GM21723 (cell line): ENCODE results near the gene SLC38A1.
"Not testable (repeated sequence)": the region's sequence is repeated elsewhere in the genome, so short reads cannot be mapped to it uniquely, and the experiment has no call there.

Source experiments
- ATAC-seq: cut with Tn5 transposase; IDR thresholded peaks from one replicate; pipeline ENCODE4 v1.9.1; 2021; ENCODE audit warnings: mild to moderate bottlenecking, moderate library complexity; ENCODE audit not compliant: unreplicated experiment

SLC38A1 gene

DNA sequence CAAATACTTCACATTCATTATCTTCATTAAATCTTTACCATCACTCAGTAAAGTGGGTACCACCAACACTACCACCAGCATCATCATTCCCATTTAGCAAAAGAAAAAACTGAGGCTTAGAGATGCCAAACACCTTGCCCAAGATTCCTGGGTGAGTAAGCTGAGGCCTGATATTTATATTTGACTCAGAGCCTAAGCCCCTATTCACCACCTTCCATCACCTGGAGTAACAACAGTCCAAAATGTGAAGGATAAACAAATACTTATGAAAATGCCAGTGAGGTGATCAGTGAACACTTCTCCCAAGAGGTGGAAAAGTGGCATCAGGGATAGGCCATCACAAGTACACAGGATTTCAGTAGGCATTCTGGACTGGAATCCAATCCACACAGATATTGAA is 3.7 kb downstream of the SLC38A1 start:
- ATAC-seq: no peak

DNA sequence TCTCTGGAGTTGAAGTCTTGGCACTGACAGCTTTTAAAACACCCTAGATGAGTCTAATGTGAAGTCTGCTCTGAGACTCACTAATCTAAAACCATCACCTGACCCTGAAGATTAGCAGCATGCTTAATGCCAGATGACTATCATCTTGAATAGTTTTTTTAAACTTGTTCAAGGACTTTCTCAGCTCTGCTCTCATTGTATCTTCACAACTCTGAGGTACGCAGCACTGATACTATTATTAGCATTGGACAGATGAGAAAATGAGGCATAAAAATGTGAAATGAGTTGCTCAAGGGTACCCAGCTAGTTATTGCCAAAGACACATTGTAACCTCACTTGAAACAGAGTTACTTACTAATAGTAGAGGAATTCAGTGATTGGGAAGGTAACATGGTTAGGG is 4.8 kb downstream of the SLC38A1 start:
- no peak for ATAC-seq

DNA sequence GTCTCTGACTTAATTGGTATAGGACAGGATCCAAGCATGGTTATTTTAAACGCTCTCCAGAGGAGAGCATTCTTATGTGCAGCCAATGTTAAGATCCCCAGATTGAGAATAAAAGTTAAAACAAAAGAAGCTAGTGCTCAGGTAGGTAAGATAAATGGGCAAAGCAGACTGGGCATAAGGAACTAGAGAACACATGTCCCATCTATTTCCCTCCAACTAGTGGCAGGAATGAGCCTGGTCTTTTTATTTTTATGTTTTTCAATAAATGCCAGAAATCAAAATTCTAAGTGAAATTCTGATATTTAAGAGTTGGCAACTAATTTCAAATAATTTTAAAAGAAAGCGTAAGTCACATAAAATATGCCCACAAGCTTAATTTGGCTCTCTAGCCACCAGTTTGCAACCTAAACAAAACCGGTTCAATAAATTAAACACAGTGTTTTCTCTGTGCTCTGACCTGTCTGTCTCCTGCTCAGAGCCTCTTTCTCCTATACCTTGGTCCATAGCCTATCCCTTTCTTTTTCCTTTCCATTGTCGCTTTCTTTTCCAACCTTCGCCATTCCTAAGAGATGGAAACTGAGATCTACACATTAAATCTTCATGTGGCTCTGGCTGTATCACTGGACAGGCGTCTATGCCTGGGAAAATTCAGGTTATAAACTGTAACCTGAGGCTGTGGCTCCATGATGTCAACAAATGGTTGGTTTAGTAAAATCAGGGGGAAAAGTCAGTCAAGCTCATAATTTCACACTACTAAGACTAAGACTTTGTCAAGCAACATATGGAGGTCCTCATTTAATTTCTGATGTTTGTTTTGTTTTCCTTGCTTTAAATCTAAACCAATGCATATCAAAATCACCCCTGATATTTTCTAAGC is 5.5 kb downstream of the SLC38A1 start:
- ATAC-seq: no peak

DNA sequence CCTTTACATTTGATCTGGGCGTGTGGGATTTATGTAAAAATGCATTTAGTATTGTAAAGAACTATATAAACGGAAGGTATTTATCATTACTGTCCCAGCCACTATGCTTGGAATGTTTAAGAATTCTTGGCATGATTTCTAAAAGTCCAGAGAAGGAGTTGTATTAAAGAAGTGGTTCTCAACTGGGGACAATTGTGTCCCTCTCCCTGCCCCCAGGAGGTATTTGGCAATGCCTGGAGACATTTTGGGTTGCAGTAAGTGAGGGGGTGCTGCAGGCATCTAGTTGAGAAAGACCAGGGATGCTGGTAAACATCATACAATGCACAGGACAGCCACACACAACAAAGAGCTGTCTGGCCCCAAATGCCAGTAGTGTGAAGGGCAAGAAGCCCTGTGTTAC is 7.2 kb downstream of the SLC38A1 start:
- no peak for ATAC-seq

DNA sequence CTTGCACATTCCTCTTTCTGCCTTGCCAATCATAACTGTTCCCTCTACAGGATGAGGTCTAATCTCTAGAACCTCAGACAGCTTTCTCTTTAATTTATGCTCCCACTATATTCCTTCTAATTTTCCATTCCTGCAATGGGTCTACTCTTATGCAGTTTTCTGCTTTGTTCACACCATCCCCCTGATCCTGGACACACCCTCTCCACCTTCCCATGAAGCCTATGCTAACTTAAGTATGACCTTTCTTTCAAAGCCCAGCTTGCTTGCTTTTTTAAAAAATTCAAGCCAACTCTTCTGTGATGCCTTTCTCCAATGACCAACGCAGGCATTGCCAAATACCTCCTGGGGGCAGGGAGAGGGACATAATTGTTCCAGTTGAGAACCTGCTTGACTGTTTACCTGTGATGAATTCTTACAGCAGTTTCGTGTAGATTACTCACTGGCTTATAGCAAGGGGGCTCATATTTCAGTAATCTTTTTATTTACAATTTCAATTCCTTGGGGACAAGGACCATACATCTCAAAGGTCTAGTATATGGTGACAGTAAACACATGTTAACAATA is 7.8 kb downstream of the SLC38A1 start:
- ATAC-seq: no peak

DNA sequence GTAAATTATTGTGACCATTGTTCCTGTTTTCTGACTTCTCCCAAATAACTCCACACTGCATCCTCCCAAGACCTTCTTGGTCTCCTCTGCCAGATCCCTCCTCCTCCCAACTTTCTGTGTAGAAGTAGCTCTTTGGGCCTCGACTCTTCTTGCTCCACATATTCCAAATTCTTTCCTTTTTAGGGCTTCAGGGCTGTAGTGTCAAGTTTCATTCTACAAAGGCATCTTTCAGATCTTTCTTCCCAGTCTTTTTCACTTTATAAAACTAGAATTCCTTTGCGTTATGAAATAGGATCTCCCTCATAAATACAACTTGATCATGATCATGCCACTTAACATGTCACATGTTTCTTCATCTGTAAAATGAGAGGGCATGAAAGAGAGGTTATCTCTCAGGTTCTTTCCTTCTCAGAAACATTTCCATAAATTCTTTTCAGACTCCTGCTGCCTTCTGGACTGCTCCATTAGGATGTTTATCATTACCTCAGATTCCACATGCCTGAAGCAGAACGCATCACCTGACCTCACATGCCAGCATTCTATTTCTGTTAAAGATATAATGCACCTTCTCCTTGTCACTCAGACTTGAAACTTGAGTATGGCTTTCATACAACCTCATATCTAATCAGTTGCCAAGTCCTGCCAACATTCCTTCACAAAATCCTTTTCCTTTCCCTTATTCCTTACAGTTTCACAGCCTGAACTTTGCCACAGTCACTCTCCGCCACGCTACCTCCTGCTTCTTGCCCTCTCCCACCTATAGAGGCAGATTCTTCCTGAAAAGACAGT is 8.5 kb downstream of the SLC38A1 start:
- ATAC-seq: no peak

DNA sequence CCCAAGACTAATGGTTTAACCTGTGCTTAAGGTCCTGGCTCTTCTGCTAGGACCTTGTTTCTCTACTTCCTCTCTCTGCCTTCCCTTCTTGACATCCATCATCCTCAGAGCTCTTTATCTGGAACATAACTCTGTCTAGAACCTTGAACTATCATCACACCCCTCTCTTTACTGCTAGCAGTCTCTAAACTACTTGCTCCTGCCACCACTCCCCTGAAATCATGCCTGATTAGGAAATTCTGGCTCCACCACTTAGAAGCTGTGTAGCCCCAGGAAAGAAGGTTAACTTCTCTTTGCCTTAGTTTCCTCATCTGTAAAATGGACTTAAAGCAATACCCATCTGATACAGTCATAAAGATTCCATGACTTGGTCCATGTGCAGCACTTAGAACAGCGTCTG is 9.1 kb downstream of the SLC38A1 start:
- no peak for ATAC-seq

DNA sequence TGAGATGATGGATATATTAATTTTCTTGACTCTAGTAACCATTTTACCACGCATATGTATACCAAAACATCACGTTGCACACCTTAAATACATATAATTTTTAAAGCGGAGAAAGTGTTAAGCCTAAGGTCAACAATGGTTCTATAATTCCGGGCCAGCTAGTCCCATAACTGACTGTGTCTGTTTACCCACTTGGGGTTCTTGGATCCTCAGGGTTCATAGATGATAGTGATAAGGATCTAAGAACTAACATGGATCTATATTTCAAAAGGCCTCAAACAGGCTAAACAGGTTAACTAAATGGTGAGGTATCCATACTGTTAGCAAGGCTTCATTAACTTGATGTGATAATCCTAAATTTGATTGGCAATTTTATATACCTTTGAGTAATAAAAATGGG is 9.8 kb downstream of the SLC38A1 start:
- no peak for ATAC-seq

DNA sequence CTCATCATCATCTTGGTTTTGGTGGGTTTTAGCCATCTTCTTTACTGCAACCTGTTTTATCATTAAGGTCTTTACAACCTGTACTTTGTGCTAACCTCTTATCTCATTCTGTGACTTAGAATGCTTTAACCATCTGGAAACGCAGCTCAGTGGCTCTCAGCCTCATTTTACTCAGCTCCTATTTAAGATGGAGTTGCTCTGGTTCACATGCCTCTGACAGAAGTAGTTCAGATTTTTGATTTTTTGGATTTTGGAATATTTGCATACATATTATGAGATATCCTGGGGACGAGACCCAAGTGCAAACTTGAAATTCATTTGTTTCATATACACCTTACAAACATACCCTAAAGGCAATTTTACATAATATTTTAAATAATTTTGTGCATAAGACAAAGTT is 10.7 kb downstream of the SLC38A1 start:
- ATAC-seq: no peak

DNA sequence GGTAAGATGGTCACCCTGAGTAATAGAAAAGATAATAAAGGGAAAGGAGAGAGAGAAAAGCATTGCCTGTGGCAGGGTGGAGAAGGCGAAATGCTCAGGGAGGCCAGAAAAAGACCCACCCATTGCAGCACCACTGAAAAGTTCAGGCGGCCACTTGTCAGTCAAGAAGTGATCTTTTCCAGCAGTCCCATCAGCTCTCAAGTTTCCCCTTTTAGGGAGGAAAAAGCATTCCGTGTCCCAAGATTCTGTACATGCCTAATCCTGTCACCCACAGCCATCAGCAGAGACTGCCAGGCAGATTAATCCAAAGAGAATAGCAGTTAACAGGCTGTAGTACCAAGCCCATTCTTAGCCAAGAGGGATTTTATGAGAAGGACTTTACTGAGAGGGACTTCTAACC is 11.9 kb downstream of the SLC38A1 start:
- no peak for ATAC-seq

DNA sequence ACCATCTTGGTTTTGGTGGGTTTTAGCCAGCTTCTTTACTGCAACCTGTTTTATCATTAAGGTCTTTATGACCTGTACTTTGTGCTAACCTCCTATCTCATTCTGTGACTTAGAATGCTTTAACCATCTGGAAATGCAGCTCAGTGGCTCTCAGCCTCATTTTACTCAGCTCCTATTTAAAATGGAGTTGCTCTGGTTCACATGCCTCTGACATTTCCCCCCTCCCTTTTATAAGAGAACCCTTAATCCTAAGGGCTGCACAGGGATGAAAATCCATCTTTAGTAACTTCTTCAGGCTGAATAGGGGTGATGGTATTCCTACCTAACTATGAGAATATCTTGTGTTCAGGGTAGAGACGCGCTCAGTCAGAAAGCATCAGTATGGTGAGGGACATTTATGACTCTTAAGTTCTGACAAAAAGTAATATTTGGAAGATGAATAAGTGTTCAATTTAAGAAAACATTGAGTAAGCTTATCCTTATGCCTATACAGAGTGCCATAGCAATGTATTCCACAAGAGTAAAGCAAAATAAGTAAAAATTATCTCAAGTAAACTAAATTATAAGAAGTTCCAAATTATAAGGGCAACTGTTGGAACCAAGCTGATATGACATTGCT is 15.2 kb downstream of the SLC38A1 start:
- ATAC-seq: no peak

DNA sequence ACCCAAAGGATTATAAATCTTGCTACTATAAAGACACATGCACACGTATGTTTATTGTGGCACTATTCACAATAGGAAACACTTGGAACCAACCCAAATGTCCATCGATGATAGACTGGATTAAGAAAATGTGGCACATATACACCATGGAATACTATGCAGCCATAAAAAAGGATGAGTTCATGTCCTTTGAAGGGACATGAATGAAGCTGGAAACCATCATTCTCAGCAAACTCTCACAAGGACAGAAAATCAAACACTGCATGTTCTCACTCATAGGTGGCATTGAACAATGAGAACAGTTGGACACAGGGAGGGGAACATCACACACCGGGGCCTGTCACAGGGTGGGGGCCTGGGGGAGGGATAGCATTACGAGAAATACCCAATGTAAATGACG is 16.8 kb downstream of the SLC38A1 start:
- not testable (repeated sequence) for ATAC-seq

DNA sequence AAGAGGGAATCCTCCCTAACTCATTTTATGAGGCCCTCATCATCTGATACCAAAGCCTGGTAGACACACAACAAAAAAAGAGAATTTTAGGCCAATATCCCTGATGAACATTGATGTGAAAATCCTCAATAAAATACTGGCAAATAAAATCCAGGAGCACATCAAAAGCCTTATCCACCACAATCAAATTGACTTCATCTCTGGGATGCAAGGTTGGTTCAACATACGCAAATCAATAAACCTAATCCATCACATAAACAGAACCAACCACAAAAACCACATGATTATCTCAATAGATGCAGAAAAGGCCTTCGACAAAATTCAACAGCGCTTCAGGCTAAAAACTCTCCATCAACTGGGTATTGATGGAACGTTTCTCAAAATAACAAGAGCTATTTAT is 18.9 kb downstream of the SLC38A1 start:
- not testable (repeated sequence) for ATAC-seq

DNA sequence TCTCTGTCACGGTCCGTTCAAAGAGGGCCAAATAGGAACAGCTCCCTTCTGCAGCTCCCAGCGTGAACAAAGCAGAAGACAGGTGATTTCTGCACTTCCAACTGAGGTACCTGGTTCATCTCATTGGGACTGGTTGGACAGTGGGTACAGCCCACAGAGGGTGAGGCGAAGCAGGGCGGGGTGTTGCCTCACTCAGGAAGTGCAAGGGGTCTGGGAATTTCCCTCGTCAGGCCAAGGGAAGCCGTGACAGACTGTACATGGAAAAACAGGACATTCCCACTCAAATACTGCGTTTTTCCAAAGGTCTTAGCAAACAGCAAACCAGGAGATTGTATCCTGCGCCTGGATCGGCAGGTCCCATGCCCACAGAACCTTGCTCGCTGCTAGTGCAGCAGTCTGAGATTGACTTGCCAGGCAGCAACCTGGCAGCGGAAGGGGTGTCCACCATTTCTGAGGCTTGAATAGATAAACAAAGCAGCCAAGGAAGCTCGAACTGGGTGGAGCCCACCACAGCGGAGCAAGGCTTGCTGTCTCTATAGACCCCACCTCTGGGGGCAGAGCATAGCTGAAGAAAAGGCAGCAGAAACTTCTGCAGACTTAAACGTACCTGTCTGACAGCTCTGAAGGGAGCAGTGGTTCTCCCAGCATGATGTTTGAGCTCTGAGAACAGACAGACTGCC is 22.7 kb downstream of the SLC38A1 start:
- no peak for ATAC-seq

DNA sequence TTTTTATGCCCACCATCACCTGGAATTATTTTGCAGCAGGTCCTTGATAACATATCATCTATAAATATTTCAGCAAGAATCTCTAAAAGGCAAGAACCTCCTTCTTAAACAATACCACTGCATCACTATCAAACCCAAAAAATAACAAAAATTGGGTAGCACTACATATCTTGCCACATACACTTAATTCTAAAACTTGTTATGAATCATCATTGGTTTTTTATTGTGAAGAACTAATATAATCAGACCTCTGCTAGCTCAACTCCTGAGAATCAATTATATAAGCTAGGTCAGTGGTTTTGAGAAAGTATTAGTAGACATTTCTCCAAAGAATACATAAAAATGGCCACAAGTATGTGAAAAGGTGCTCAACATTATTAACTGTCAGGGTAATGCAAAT is 23.8 kb downstream of the SLC38A1 start:
- no peak for ATAC-seq

DNA sequence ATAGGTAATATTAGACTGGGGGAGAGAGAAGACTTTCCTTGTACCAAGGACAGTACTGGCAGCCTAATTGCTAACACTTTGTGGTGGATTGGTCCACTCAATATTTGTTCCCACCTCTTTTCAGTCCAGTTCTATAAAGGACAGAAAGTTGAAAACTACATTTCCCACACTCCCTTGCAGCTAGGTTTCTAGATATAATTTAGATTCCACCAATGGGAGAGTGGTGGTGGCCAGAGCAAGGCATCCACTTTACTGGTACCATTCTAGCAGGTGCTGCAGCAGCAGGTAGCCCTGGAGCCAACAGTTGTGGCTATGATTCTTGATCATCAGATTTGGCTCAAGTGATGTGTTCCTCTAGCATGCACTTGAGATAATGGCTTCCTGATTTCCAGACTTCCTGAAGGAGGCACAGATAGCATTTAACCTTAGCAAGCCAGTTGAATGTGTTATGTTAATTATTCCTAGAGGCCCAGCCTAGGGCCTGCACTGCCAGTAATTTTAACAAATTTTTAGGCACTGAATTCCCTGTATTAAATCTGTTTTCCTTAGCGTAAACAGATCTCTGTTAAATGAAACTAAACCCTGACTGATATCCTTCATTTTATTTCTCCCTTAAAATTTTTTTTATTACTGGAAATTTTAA is 24.4 kb downstream of the SLC38A1 start:
- ATAC-seq: no peak

DNA sequence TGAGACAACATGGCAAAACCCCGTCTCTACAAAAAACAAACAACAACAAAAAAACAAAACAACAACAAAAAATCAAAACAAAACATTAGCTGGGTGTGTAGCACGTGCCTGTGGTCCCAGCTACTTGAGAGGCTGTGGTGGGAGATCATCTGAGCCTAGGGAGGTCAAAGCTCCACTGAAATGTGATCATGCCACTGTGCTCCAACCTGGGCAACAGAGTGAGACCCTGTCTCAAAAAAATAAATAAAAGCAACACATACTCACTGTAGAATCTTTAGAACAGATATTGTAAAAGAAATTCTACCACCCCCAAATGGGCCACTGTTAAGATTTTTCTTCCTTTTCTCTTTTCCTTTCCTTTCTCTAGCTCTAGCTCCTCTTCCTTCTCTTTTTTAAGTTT is 26.3 kb downstream of the SLC38A1 start:
- ATAC-seq: no peak

DNA sequence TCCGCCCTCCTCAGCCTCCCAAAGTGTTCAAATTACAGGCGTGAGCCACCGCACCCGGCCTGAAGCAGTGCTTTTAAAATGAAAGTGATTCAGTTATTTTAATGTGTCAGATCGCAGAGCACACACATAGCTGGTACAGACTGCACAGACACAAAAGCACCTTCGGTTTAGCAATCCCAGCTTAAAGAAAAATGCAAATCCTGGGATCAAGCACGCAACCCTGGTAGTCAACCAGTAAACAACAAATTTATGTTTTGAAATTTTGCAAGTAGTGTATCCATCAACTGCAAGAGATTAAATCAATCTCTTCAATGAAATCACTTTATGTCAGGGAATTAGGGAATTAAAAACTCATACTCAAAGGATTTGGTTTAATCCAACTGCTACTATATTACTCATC is 28.4 kb downstream of the SLC38A1 start:
- no peak for ATAC-seq

DNA sequence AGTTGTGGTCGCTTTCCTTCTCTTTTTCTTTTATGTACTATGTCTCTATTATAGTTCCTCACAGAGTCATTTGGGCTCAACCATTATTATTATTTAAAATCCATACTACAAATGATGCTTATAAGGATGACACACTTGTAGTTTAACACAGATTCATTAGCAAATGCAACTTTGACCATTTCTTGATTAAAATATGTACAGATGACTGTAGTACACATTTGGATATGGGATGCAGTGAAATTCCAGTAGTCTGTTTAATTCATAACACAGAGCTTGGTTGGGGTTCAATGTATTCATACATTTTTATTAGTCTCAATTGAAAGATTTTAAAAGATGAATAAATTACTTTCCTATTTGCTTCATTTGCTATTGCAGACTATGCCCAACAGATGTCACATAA is 30.0 kb downstream of the SLC38A1 start:
- ATAC-seq: no peak

DNA sequence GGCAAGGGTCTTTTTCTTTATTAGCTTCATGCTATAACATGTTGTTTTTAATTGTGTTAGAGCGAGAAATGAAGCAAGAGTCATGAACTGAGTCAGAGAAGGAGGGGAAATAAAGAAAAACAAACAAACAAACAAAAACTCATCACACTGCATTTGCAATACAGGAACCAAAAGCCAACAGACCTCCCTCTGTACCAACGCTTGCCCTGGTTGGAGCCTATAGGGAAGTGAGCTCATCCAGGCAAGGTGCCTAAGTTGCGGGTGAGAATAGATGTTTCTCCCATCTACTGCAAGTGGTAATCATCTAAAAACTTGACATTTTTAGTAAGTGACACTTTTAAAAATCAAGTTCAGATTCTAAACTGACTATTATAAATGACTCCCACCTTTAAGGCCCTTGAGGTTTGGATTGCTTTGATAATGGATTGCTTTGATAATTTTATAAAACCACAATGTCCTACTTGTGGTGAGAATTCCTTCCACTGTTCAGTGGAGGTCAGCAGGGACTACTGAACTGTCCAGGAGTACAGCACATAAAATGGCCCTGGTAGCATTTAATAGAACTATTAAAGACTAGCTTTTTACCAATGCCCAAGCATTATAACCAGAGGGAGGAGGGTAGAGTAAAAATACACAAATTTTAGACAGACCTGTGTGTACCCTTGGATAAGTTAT is 31.3 kb downstream of the SLC38A1 start:
- ATAC-seq: no peak
